NOMO-1 (cell line): ENCODE measurements around the gene ZFP64.
A peak's percentile ranks its signal among the peaks of the same experiment; 100 is the strongest.

ENCODE experiments used
- DNase-seq, 2 experiments: peaks; one replicate each; lab custom pipeline; 2025; ENCODE audit not compliant: unreplicated experiment in 2 of 2; lab: John Stamatoyannopoulos, UW

The ZFP64 gene

DNA sequence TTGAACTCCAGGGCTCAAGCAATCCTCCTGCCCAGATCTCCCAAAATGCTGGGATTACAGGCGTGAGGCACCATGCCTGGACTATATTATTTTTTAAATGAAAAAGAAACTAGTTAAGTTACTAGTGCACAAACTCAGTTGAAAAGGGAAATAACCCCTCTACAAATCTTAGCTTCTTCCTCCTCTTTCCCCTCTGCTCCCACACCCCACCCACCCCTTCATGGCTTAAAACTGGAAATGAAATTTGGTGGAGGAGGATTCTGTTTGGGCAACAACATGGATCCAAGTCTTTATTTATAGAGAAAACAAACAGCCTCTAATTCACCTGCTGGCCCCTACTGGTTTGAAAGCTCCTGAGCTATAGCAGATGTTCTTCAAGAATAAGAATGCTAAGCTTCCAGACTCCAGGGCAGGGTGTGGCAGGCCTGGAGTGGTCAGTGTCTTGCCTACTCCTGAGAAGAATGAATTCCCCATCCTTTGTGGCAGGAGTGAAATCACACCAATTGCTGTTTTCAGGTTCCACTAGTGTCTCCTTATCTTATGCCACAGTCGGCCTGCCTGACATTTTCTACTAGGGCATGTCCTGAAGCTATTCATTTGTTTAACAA is 73.5 kb downstream of the ZFP64 start:
- DNase-seq: no peak

GRCh38 chr20:52110456-52110855 is 81.1 kb downstream of the ZFP64 start:
- no peak for DNase-seq

DNA sequence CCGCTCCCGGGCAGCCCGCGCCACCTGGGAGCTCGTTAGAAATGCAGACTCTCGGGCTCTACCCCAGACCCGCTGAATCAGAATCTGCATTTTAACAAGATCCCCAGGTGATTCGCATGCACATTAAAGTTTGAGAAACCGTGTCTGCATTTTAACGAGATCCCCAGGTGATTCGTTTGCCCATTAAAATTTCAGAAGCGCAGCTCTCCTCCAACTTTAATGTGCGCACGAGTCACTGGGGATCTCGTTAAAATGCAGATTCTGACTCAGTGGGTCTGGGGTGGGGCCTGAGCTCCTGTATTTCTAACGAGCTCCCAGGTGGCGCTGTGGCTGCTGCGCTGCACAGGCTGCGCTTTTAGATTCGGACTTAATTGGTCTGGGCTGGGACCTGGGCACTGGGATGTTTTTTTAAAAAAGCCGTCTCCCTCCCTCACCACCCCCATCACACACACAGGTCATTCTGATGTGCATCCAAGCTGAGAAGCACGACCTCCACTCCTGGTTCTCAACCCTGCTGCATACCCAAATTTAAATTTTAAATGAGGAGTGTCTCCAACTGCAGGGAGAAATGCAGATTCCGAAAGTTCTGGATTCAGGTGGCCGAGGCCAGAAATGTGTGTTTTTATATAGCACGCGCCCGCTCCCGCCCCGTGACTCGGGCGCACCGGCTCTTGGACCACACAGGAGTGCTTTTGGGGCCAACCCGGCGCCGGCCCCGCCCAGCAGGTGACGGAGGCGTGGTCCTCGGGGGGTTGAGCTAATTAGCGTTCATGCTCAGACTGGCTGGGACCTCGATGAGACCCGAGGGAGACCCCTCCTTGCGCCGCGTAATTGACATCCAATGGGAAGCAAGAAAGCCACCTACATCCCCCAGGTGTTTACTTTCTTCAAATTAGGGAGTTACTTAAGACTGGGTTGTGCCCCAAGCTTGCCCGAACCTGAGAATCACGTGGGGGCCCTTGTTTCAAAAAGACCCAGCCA is 85.8 kb downstream of the ZFP64 start:
- no peak for DNase-seq

GRCh38 chr20:52104546-52105441 is 86.8 kb downstream of the ZFP64 start:
- no peak for DNase-seq

DNA sequence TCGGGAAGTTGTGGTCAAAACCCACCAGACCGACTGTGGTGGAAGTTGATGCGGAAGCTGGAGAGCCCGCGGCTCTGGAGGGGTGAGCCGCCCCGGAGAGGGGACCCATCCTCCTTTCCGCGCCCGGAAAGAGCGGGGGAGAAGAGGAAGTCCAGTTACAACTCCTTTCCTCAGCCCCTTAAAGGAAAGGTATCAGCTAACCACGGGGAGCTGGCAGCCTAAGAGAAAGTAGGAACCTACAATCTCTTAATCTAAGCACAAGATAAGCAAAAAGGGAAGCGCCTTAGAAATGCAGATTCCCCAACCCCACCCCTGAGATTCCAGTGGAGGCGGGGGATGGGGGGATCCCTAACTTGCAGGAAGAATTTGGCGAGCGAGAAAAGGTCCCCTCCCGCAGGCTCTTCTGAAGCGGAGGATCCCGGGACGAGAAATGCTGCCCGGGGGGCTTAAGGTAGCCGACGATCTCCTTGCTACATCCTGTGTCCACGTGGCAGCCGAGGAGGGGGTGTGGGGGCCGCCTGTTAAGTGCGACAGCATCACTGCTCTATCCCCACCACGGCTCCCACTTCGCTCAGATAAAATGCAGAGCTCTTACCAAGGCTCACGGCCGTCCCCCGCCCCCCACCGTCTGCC is 87.5 kb downstream of the ZFP64 start:
- peak; percentile 52 to 71 for DNase-seq

DNA sequence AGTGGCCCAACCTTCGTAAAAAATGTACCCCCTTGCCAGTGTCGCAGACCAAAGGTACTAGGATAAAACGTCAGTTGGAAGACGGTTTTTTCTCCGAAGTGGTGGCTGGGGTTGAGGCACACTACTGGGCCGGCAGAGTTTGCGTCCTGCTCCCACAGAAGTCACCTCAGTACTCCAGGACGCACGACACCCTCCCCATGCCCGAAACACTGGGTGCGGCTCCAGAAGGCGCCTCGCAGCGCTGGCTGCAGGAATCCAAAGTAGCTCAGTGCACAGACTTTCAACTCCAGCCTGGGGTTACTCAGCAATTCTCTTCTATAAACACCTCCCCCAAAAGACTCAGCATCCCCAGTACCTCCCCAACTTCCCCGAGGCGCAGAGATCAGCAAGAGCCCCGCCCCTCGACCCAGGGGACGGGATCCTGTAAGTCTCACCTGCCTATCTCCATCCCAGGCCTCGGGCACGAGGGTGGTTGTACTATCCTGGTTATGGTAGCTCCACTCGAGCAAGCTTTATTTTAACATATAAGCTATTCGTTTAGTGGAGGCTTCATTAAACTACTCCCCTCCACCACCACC is 88.2 kb downstream of the ZFP64 start:
- DNase-seq: peak; percentile 49 to 71

- DNase-seq: no peak
These were observed 89.0 kb downstream of the ZFP64 start for GRCh38 chr20:52102559-52102958.

DNA sequence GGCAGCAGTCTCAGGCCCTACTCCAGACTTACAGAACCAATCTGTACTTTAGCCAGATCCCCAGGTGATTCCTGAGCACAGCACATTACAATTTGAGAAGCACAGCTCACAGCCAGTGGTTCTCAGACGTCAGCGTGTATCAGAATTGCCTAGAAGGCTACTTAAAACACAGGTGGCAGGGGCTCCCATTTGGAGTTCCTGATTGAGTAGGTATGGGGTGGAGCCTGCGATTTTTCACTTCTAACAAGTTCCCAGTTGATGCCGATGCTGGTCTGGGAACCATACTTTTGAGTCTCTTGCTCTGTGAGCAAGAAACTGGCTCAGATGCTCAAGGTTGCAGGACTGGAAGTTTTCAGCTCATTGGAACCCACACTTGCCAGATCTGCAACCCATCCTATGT is 89.5 kb downstream of the ZFP64 start:
- no peak for DNase-seq
